SK-N-MC (cell line): ENCODE data around the gene ZNF687.

Source experiments
- DNase-seq: peaks from one replicate; pipeline ENCODE4 v3.0.0-alpha.2; 2011; ENCODE audit warnings: low read depth, low spot score
- H3K27ac ChIP-seq: fragments of 200-600 bp; sonication (generic); 2 replicates; pipeline ENCODE4 v1.5.1; 2016; ENCODE audit warnings: mixed run types
- H3K36me3 ChIP-seq: fragments of 200-600 bp; sonication (generic); 2 replicates; pipeline ENCODE4 v1.6.1; 2017; ENCODE audit warnings: antibody characterized with exemption, low read length, mixed read lengths; ENCODE audit not compliant: insufficient read depth
- H3K4me3 ChIP-seq: fragments of 200-600 bp; sonication (generic); 2 replicates; pipeline ENCODE4 v1.5.1; 2016
- H3K9ac ChIP-seq: fragments of 200-600 bp; sonication (generic); 2 replicates; pipeline ENCODE4 v1.8.0; 2017; ENCODE audit warnings: mixed run types, mixed read lengths; ENCODE audit not compliant: insufficient read length
- H3K9me3 ChIP-seq: fragments of 200-600 bp; sonication (generic); 2 replicates; pipeline ENCODE4 v1.6.1; 2017; ENCODE audit warnings: low read depth, mild to moderate bottlenecking, antibody characterized with exemption, low read length, moderate library complexity, mixed read lengths
- EZH2 ChIP-seq: fragments of 200-600 bp; sonication (generic); IDR thresholded peaks from one replicate; pipeline ENCODE4 v1.6.1; 2017; ENCODE audit warnings: antibody characterized with exemption
- FOXP2 ChIP-seq: optimal IDR thresholded peaks from 2 replicates; pipeline ENCODE3; 2011; ENCODE audit warnings: mild to moderate bottlenecking, moderate library complexity; ENCODE audit not compliant: insufficient read depth; ENCODE audit errors: extremely low read length, control extremely low read depth
- POLR2AphosphoS5 ChIP-seq: IDR thresholded peaks from 2 replicates; pipeline ENCODE4 v1.6.1; 2012; ENCODE audit warnings: mild to moderate bottlenecking, low read depth, low read length, borderline replicate concordance

The ZNF687 gene

DNA sequence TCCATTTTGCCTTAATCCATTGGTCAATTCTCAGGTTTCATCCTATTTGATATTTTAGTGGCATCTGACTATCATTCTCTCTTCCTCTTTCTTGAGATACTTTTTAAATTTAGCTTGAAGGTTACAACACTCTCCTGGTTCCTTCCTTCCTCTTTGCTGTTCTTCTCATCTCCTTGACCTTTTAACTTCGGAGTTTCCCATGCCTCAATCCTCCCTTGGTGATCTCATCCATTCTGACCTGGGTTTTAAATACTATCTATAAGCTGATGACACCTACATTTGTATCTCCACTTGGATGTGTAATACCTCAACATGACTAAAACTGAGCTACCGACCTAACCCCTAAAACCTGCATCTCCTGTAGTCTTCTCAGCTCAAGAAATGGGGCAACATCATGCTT lies 4.8 kb upstream of the ZNF687 start:
- no peaks in the 10 kb centered on the region for H3K9me3 ChIP-seq
- H3K36me3 ChIP-seq, result no peaks in the 10 kb centered on the region
- H3K4me3 ChIP-seq, result no peak overlapping the region
- no peak for DNase-seq
- no peak overlapping the region for H3K27ac ChIP-seq
- no peak overlapping the region for H3K9ac ChIP-seq
- TF ChIP-seq POLR2AphosphoS5 (no peak), EZH2 (no peak), FOXP2 (no peak)

DNA sequence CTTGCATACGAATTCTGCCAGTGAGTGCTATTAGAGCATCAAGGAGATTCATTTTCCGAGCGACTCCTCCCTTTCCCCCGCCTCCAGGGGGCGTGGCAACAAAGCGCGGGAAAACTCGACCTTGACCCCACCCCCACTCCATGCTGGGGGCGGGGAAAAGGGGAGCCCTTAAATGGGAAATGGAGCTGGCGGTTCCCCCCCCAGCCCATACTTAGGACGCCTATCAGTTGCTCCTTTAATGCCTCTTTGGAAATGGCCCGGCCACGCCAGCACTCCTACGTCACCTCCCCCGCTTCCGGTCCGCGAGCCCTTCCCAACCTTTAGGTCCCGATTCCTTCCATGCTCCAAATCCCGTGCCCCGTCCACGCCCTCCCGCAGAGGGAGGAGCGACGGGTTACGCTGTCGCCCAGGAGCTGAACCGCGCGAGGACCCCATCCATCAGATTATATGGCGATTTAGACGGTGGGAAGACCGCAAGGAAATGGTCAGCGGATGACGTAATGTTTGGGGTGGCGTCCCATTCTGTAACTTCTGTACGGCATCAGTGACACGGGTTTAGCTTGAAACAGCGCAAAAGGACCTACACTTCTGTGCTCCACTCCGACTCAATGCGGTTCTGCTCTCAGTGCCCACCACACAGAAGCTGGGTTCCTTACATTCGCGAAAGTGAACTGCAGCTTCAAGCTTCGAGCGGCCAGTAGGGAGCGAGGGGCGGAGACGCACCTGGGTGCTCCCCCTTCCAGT lies 702 bp upstream of the ZNF687 start:
- DNase-seq, result peak; percentile 91
- no peaks in the 10 kb centered on the region for H3K9me3 ChIP-seq
- H3K27ac ChIP-seq, result peak overlapping the region; percentile 98
- peak overlapping the region; percentile 95 for H3K9ac ChIP-seq
- H3K36me3 ChIP-seq, result peaks cover 4% of the 10 kb centered on the region; the same call in 1 of the 2 replicates
- no peak for TF ChIP-seq EZH2
- peak; percentile 75 for TF ChIP-seq POLR2AphosphoS5
- peak overlapping the region; percentile 94 for H3K4me3 ChIP-seq

GRCh38 chr1:151282883-151283725 lies 1.0 kb downstream of the ZNF687 start:
- TF ChIP-seq POLR2AphosphoS5, result no peak
- no peak for TF ChIP-seq EZH2
- no peak for TF ChIP-seq FOXP2
- Histone ChIP-seq H3K9me3 (no peaks in the 10 kb centered on the region), H3K9ac (peak overlapping the region; percentile 88), H3K4me3 (peak overlapping the region; percentile 94), H3K27ac (no peak overlapping the region), H3K36me3 (peaks cover 19% of the 10 kb centered on the region; the same call in 1 of the 2 replicates)
- no peak for DNase-seq

DNA sequence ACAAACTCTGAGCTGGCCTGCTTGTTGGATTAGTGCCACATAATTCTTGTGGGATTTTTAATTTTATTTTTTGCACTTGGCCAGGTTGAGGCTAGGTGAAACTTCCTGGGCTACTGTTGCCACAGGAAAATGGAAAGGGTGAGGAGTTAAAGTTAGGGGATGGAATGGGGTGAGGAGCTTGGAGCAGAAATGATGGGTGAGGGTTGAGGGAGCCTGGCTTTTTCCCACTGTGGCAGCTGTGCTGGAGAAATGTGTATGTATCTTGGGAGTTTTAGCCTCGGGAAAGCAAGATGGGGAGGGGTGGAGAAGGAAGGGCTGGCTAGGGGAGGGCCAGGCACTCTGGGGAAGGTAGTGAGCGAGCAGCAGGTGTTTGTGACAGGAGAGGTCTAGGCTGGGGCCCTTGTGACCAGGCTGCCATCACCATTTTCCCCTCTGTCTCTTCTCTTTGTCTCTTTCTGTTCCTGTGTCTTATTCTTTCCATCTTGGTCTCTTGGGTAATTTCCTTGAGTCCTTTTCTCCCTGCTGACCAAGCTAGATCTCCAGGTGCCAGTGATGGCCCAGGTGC lies 2.0 kb downstream of the ZNF687 start:
- no peak overlapping the region; the same call in 1 of the 2 replicates for H3K4me3 ChIP-seq
- no peak for DNase-seq
- H3K36me3 ChIP-seq, result peaks cover 23% of the 10 kb centered on the region; the same call in 1 of the 2 replicates
- no peaks in the 10 kb centered on the region for H3K9me3 ChIP-seq
- TF ChIP-seq EZH2 (no peak), POLR2AphosphoS5 (no peak), FOXP2 (no peak)
- H3K27ac ChIP-seq, result no peak overlapping the region
- H3K9ac ChIP-seq, result no peak overlapping the region

GRCh38 chr1:151286619-151287340 lies 4.7 kb downstream of the ZNF687 start:
- no peaks in the 10 kb centered on the region for H3K9me3 ChIP-seq
- DNase-seq, result no peak
- H3K27ac ChIP-seq, result no peak overlapping the region
- no peak overlapping the region for H3K9ac ChIP-seq
- peaks cover 37% of the 10 kb centered on the region; the same call in 1 of the 2 replicates for H3K36me3 ChIP-seq
- TF ChIP-seq EZH2 (no peak), FOXP2 (no peak), POLR2AphosphoS5 (no peak)
- H3K4me3 ChIP-seq, result no peak overlapping the region

GRCh38 chr1:151287341-151287699 lies 5.2 kb downstream of the ZNF687 start:
- no peaks in the 10 kb centered on the region for H3K9me3 ChIP-seq
- no peak overlapping the region for H3K4me3 ChIP-seq
- no peak overlapping the region for H3K9ac ChIP-seq
- no peak overlapping the region for H3K27ac ChIP-seq
- TF ChIP-seq EZH2, result no peak
- TF ChIP-seq POLR2AphosphoS5, result no peak
- no peak for TF ChIP-seq FOXP2
- DNase-seq, result no peak
- peaks cover 39% of the 10 kb centered on the region; the same call in 1 of the 2 replicates for H3K36me3 ChIP-seq

DNA sequence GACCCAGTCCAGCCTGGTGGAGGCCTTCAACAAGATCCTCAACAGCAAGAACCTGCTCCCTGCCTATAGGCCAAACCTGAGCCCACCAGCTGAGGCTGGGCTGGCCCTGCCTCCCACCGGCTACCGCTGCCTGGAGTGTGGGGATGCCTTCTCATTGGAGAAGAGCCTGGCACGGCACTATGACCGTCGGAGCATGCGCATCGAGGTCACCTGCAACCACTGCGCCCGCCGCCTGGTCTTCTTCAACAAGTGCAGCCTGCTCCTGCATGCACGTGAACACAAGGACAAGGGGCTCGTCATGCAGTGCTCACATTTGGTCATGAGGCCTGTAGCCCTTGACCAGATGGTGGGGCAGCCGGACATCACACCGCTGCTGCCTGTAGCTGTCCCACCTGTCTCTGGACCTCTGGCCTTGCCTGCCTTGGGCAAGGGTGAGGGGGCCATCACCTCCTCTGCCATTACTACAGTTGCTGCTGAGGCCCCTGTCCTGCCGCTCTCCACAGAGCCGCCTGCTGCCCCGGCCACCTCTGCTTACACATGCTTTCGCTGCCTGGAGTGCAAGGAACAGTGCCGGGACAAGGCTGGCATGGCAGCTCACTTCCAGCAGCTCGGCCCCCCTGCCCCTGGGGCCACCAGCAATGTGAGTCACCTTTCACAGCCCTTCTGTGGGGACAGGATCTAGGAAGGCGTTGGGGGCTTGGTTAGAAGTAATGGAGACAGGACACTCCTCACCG lies 5.8 kb downstream of the ZNF687 start:
- no peak for DNase-seq
- Histone ChIP-seq H3K4me3 (no peak overlapping the region), H3K9me3 (no peaks in the 10 kb centered on the region), H3K36me3 (peaks cover 45% of the 10 kb centered on the region; the same call in 1 of the 2 replicates), H3K27ac (no peak overlapping the region), H3K9ac (no peak overlapping the region)
- TF ChIP-seq POLR2AphosphoS5, result no peak
- TF ChIP-seq EZH2, result no peak
- TF ChIP-seq FOXP2, result no peak

GRCh38 chr1:151288502-151288901 lies 6.4 kb downstream of the ZNF687 start:
- DNase-seq, result no peak
- no peaks in the 10 kb centered on the region for H3K9me3 ChIP-seq
- no peak overlapping the region for H3K9ac ChIP-seq
- H3K4me3 ChIP-seq, result no peak overlapping the region
- TF ChIP-seq EZH2 (no peak), POLR2AphosphoS5 (no peak), FOXP2 (no peak)
- H3K27ac ChIP-seq, result no peak overlapping the region; the same call in 1 of the 2 replicates
- H3K36me3 ChIP-seq, result peaks cover 51% of the 10 kb centered on the region; the same call in 1 of the 2 replicates
